Ovary (tissue), 3 donors: ENCODE measurements around the gene MKLN1.

Source experiments
- CTCF ChIP-seq, 3 donors: fragments of 450-650 bp in 2 of 3; fragments of 200-600 bp in 1 of 3; IDR thresholded peaks; one replicate each; pipeline versions ENCODE4 v1.5.1 to v1.8.0; 2016 to 2022; ENCODE audit warnings: antibody characterized with exemption in 3 of 3, mild to moderate bottlenecking in 1 of 3
- EP300 ChIP-seq: sonication (generic); formaldehyde crosslinking; IDR thresholded peaks from one replicate; pipeline ENCODE4 v1.6.1; 2017; ENCODE audit warnings: antibody characterized with exemption
- donor health status: DM: no; HTN: no; CAD: no.

GRCh38 chr7:131370523-131370968 lies 42.9 kb downstream of the MKLN1 start:
- TF ChIP-seq CTCF (IDR thresholded peaks at IDR 0.05) (no peak), EP300 (no peak)
